GM21390 (cell line): ENCODE results near the gene EVL.

Source experiments
- ATAC-seq: cut with Tn5 transposase; IDR thresholded peaks from one replicate; pipeline ENCODE4 v1.9.1; 2021; ENCODE audit not compliant: unreplicated experiment

The EVL gene

GRCh38 chr14:100080206-100080605 is 15.0 kb downstream of the EVL start:
- ATAC-seq, result no peak

GRCh38 chr14:100081997-100082625 is 16.9 kb downstream of the EVL start:
- ATAC-seq, result no peak

GRCh38 chr14:100082723-100083122 is 17.5 kb downstream of the EVL start:
- ATAC-seq, result no peak

GRCh38 chr14:100083706-100084105 is 18.5 kb downstream of the EVL start:
- ATAC-seq, result no peak

- no peak for ATAC-seq
Measured at GRCh38 chr14:100084591-100084990, 19.4 kb downstream of the EVL start.

- ATAC-seq, result no peak
Measured at GRCh38 chr14:100085462-100085861, 20.2 kb downstream of the EVL start.

GRCh38 chr14:100086361-100086760 is 21.1 kb downstream of the EVL start:
- ATAC-seq, result no peak

- no peak for ATAC-seq
Measured at GRCh38 chr14:100088226-100088625, 23.0 kb downstream of the EVL start.

- no peak for ATAC-seq
Measured at GRCh38 chr14:100091386-100091785, 26.2 kb downstream of the EVL start.

GRCh38 chr14:100092832-100093231 is 27.6 kb downstream of the EVL start:
- no peak for ATAC-seq

GRCh38 chr14:100093319-100093718 is 28.1 kb downstream of the EVL start:
- no peak for ATAC-seq

GRCh38 chr14:100096656-100097055 is 31.4 kb downstream of the EVL start:
- no peak for ATAC-seq

GRCh38 chr14:100098171-100098570 is 32.9 kb downstream of the EVL start:
- no peak for ATAC-seq

GRCh38 chr14:100100032-100100703 is 34.9 kb downstream of the EVL start:
- ATAC-seq, result no peak

- ATAC-seq, result no peak
Measured at GRCh38 chr14:100102156-100102785, 37.0 kb downstream of the EVL start.

GRCh38 chr14:100103250-100104005 is 38.2 kb downstream of the EVL start:
- ATAC-seq, result no peak

- ATAC-seq, result no peak
Measured at GRCh38 chr14:100104006-100104352, 38.8 kb downstream of the EVL start.

- no peak for ATAC-seq
Measured at GRCh38 chr14:100104523-100105300, 39.5 kb downstream of the EVL start.

GRCh38 chr14:100105357-100106169 is 40.3 kb downstream of the EVL start:
- no peak for ATAC-seq
